H7 (cell line): ENCODE measurements around the gene SYNGR1. TPM values are rescaled to one million over a fixed set of nuclear protein-coding genes. Genes with fewer than 3 reads are reported as not detected.
"Not testable (repeated sequence)": the region's sequence is repeated elsewhere in the genome, so short reads cannot be mapped to it uniquely, and the experiment has no call there.

Experiments
- DNase-seq: peaks from one replicate; pipeline ENCODE4 v3.0.0; 2012
- H3K27me3 ChIP-seq: 2 replicates; pipeline ENCODE4 v1.6.0; 2011; ENCODE audit warnings: mild to moderate bottlenecking, low read length; ENCODE audit not compliant: control insufficient read depth, insufficient read depth
- H3K36me3 ChIP-seq: replicated peaks from 2 replicates; pipeline ENCODE4 v1.5.1; 2011; ENCODE audit warnings: low read length; ENCODE audit not compliant: control insufficient read depth, insufficient read depth
- H3K4me3 ChIP-seq: 2 replicates; pipeline ENCODE4 v1.5.1; 2011; ENCODE audit warnings: low read depth, mild to moderate bottlenecking, control low read depth, low read length, moderate library complexity; ENCODE audit not compliant: insufficient read depth
- total RNA-seq: library from RNA; depleted of rRNA; stranded (reverse); fragments of >200 nt; shearing (Covaris generic); gene quantifications from 2 replicates; pipeline ENCODE4 v1.2.3, GENCODE V29; 2014

The SYNGR1 gene
- total RNA-seq, 1 experiment from 2014 or later: 24.4 TPM

- Histone ChIP-seq H3K36me3 (peaks cover 54% of the 10 kb centered on the region), H3K27me3 (no peaks in the 10 kb centered on the region), H3K4me3 (no peak overlapping the region)
- peak; percentile 67 for DNase-seq
Observed at GRCh38 chr22:39311592-39312400, 38.0 kb upstream of the SYNGR1 start.

- H3K27me3 ChIP-seq: no peaks in the 10 kb centered on the region
- peak; percentile 33 for DNase-seq
- peaks cover 60% of the 10 kb centered on the region for H3K36me3 ChIP-seq
- no peak overlapping the region for H3K4me3 ChIP-seq
Observed at GRCh38 chr22:39312410-39312809, 37.4 kb upstream of the SYNGR1 start.

- no peak overlapping the region for H3K4me3 ChIP-seq
Observed at GRCh38 chr22:39313258-39314001, 36.4 kb upstream of the SYNGR1 start.

DNA sequence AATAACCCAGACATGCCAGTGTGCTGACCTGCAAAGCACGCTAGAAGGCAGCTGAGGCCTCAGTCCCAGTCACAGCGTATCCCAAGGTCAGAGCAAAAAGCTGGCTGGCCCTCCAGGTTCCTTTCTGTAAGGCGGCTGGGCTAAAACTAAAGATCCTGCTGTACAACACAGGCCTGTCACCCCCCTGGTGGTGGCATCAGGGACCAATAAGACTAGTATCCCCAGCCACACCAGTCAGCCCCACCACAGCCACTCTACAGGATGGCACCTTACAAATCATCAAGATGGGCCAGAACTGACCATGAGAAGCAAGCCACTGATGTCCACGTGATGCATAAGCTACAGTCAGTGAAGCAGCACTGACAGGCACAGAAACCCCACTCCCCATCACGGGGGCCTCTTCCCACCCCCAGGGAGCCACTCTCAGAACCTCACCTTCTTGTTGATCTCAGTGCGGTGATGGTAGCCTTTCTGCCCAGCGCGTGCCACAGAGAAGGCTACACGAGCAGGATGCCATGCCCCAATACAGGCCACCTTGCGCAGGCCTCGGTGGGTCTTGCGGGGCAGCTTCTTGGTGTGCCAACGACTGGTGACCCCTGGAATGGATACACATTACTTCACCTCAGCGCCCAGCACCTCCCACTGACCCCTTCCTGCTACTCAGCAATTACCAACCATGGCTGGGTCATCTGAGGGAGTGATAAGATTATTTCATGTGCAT lies 35.4 kb upstream of the SYNGR1 start:
- peaks cover 70% of the 10 kb centered on the region for H3K36me3 ChIP-seq
- no peak overlapping the region for H3K4me3 ChIP-seq
- DNase-seq: peak; percentile 52

More at GRCh38 chr22:39313258-39314001, 36.4 kb upstream of the SYNGR1 start:
- no peaks in the 10 kb centered on the region for H3K27me3 ChIP-seq
- DNase-seq: peak; percentile 25
- H3K36me3 ChIP-seq: peaks cover 69% of the 10 kb centered on the region

GRCh38 chr22:39315389-39315788 lies 34.4 kb upstream of the SYNGR1 start:
- peak; percentile 2 for DNase-seq
- Histone ChIP-seq H3K4me3 (no peak overlapping the region), H3K36me3 (peaks cover 69% of the 10 kb centered on the region), H3K27me3 (no peaks in the 10 kb centered on the region)

More for the DNA sequence above, 35.4 kb upstream of the SYNGR1 start:
- no peaks in the 10 kb centered on the region for H3K27me3 ChIP-seq

GRCh38 chr22:39316440-39317083 lies 33.2 kb upstream of the SYNGR1 start:
- Histone ChIP-seq H3K27me3 (no peaks in the 10 kb centered on the region), H3K36me3 (peaks cover 67% of the 10 kb centered on the region), H3K4me3 (no peak overlapping the region)
- DNase-seq: peak; percentile 81

DNA sequence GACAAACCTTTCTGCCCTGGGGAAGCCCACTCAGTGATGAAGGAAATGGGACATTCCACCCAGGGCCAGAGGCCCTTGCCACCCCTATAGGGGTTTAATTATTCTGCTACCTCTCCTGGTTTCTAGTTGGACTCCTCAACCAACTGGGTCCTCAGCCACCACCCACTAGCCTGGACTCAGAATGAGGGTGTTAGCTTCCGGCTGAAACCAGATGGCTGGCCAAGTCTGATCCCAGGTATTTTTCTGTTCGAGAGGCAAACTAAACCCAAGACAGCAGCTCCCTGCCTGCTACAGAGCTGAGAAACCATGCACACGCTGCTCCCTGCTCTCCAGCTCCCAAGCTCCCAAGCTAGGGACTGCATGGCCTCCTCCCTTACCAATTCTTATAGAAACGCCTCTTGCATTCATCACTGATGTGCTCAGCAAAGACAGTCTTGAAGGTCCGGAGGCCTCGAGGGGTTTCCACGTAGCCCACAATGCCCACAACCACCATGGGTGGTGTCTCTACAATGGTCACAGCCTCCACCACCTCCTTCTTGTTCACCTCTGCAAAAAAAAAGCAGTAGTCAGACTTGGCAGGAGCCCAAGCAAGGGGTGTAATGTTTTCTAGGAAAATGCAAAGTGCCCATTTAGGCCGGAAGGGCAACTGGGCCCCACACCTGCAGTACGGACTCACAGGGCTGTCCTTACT lies 32.6 kb upstream of the SYNGR1 start:
- peak; percentile 30 for DNase-seq
- no peaks in the 10 kb centered on the region for H3K27me3 ChIP-seq
- peaks cover 61% of the 10 kb centered on the region for H3K36me3 ChIP-seq
- peak overlapping the region; percentile 8 for H3K4me3 ChIP-seq

GRCh38 chr22:39317775-39318506 lies 31.9 kb upstream of the SYNGR1 start:
- Histone ChIP-seq H3K27me3 (no peaks in the 10 kb centered on the region), H3K36me3 (peaks cover 54% of the 10 kb centered on the region), H3K4me3 (peak overlapping the region; percentile 99)
- no peak for DNase-seq

DNA sequence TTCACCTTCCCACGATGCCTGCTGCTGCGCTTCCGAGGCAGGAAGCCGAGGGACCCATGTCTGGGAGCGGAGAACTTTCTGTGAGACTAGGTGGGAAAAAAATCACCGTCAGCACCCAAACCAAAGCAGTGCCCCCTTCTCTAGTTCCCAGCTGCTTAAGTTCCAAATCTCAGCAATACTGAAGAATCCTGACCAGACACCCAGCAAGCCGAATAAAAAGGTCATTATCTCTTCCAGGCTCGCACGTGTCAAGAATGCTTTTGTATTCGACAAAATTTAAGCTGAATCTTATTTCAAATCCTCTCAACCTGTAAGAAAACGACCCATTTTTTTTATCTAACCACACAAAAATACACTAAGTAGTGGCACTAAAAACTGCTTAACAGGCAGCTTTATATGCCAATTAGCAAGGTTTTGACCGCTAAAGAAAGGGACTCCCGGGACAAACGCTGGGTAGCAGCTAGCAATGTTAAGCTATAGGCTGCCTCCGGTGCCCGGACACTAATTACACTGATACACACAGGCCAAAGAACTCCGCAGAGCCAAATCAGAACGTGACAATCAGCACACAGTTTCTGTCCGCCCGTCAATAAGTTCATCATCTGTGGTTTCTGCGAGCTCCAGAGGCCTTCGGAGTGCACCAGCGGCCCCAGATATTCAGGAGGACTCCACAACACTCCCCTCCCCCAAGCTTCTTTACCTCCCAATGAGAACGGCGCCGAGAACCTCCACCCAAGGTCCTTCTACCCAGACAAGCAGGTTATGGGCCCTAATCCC lies 31.1 kb upstream of the SYNGR1 start:
- peaks cover 46% of the 10 kb centered on the region for H3K36me3 ChIP-seq
- peak overlapping the region; percentile 99 for H3K4me3 ChIP-seq
- DNase-seq: peak; percentile 54
- no peaks in the 10 kb centered on the region for H3K27me3 ChIP-seq

DNA sequence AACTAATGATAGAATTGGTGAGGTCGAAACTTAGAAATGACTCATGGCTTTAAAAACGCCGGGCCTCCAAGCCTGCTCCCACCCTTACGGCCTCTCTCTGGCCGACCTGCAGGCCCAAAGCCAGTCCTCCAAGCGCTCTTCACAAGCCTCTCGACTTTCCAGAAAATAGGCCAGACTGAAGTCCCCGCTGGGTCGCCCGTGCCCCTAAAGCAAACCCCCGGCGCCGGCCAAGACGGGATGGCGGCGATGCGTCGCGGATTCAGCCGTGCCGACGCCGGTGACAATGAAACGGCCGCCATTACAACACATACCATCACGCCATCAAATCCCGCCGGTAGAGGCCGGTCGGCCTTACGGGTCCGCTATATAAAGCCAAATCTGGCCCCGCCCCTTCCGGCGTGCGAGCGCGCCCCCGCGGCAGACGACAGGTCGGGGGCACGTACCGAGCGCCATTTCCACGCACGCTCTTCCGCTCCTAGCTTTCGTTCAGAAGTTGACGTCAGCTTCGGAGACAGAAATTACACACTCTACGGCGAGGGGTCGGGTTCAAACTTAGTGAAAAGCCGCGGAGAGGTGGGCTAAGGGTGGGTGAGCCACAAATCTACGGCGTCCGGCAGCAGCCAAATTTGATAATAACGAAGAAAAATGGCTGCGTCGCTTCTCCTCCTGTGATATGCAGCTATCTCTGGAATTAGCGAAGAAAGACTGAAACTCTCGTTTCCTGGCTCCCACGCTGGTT lies 30.3 kb upstream of the SYNGR1 start, which contains the start of gene RPL3:
RPL3 (minus strand) TSS at position 340 of the 739 bp plus-strand sequence; CDS start at position 314, 26 bp downstream.
- Histone ChIP-seq H3K36me3 (peaks cover 38% of the 10 kb centered on the region), H3K27me3 (no peaks in the 10 kb centered on the region), H3K4me3 (peak within 1 kb of the TSS; percentile 99)
- DNase-seq: peak; percentile 96

GRCh38 chr22:39320616-39321029 lies 29.2 kb upstream of the SYNGR1 start:
- Histone ChIP-seq H3K4me3 (peak overlapping the region; percentile 99; the same call in 1 of the 2 replicates), H3K36me3 (peaks cover 27% of the 10 kb centered on the region)
- DNase-seq: peak; percentile 49
- H3K27me3 ChIP-seq: not testable (repeated sequence)

GRCh38 chr22:39325392-39325932 lies 24.3 kb upstream of the SYNGR1 start:
- Histone ChIP-seq H3K36me3 (no peaks in the 10 kb centered on the region), H3K4me3 (no peak overlapping the region), H3K27me3 (no peaks in the 10 kb centered on the region)
- no peak for DNase-seq
